Effector memory CD8-positive, alpha-beta T cell (primary cell): ENCODE data around the gene SERGEF.

ENCODE experiments used
- ATAC-seq: fragments of 150-1000 bp; cut with Tn5 transposase; replicated peaks from 2 replicates; pipeline ENCODE4 v1.10.0; 2021; ENCODE audit warnings: mild to moderate bottlenecking, moderate library complexity
- DNase-seq, 3 experiments: peaks; one replicate each; pipeline ENCODE4 v3.0.0; 2021
- H3K27ac Mint-ChIP-seq, 2 donors: one replicate each; pipeline ENCODE4 v1.8.0; 2022; ENCODE audit warnings: mild to moderate bottlenecking in 2 of 2, mixed read lengths in 2 of 2, moderate library complexity in 2 of 2
- H3K27me3 Mint-ChIP-seq, 2 donors: one replicate each; pipeline ENCODE4 v1.8.0; 2022; ENCODE audit warnings: mixed read lengths in 2 of 2
- H3K36me3 Mint-ChIP-seq: one replicate; pipeline ENCODE4 v1.8.0; 2022; ENCODE audit warnings: mild to moderate bottlenecking, moderate library complexity, mixed read lengths; ENCODE audit not compliant: insufficient read depth
- H3K4me1 Mint-ChIP-seq, 2 donors: one replicate each; pipeline ENCODE4 v1.8.0; 2022; ENCODE audit warnings: low read depth in 2 of 2, mixed read lengths in 2 of 2
- H3K4me3 Mint-ChIP-seq, 2 donors: one replicate each; pipeline ENCODE4 v1.8.0; 2022; ENCODE audit warnings: mild to moderate bottlenecking in 2 of 2, mixed read lengths in 2 of 2, moderate library complexity in 2 of 2
- H3K9me3 Mint-ChIP-seq, 2 donors: one replicate each; pipeline ENCODE4 v1.8.0; 2022; ENCODE audit warnings: mixed read lengths in 2 of 2
- total RNA-seq, 9 experiments: gene quantifications; one replicate each; lab custom pipeline; 2026; lab: John Stamatoyannopoulos, UW

The SERGEF gene
- total RNA-seq, result 8.0 to 34.6 (median 24.6) reads per million in 9 experiments

GRCh38 chr11:18012906-18013781, at the start of gene SERGEF:
Gene SERGEF (minus strand): TSS chr11:18013047. CDS start chr11:18013010, 37 bp downstream.
- no peaks in the 10 kb centered on the region for H3K27me3 Mint-ChIP-seq
- peaks cover 20% of the 10 kb centered on the region for H3K36me3 Mint-ChIP-seq
- H3K27ac Mint-ChIP-seq, result peak within 1 kb of the TSS; percentile 89 to 94
- ATAC-seq, result peak; percentile 85
- peak within 1 kb of the TSS; percentile 89 to 95 for H3K4me3 Mint-ChIP-seq
- peaks cover 18 to 26% of the 10 kb centered on the region in 2 donors for H3K4me1 Mint-ChIP-seq
- DNase-seq, result peak; percentile 85 to 91 (median 90)
- peaks cover 4 to 7% of the 10 kb centered on the region in 2 donors for H3K9me3 Mint-ChIP-seq

GRCh38 chr11:18061351-18061750, 48.5 kb upstream of the SERGEF start:
- Mint-ChIP-seq H3K4me3 (no peak overlapping the region), H3K9me3 (no peaks in the 10 kb centered on the region), H3K36me3 (peaks cover 4% of the 10 kb centered on the region), H3K27me3 (no peaks in the 10 kb centered on the region), H3K4me1 (no peaks in the 10 kb centered on the region), H3K27ac (no peak overlapping the region)
- ATAC-seq (no peak), DNase-seq (no peak)

- H3K4me1 Mint-ChIP-seq, result no peaks in the 10 kb centered on the region
These were observed 43.8 kb upstream of the SERGEF start for GRCh38 chr11:18056561-18057181.

GRCh38 chr11:18054511-18055103, 41.8 kb upstream of the SERGEF start:
- DNase-seq (no peak), ATAC-seq (no peak)
- no peaks in the 10 kb centered on the region for H3K27me3 Mint-ChIP-seq
- no peaks in the 10 kb centered on the region for H3K9me3 Mint-ChIP-seq
- H3K36me3 Mint-ChIP-seq, result peaks cover 2% of the 10 kb centered on the region
- H3K27ac Mint-ChIP-seq, result no peak overlapping the region
- H3K4me1 Mint-ChIP-seq, result no peaks in the 10 kb centered on the region
- no peak overlapping the region for H3K4me3 Mint-ChIP-seq

More at GRCh38 chr11:18056561-18057181, 43.8 kb upstream of the SERGEF start:
- no peaks in the 10 kb centered on the region for H3K9me3 Mint-ChIP-seq
- H3K27ac Mint-ChIP-seq, result no peak overlapping the region
- H3K4me3 Mint-ChIP-seq, result no peak overlapping the region
- H3K36me3 Mint-ChIP-seq, result no peaks in the 10 kb centered on the region
- DNase-seq (no peak), ATAC-seq (no peak)
- H3K27me3 Mint-ChIP-seq, result no peaks in the 10 kb centered on the region

GRCh38 chr11:18050848-18051247, 38.0 kb upstream of the SERGEF start:
- Mint-ChIP-seq H3K4me1 (no peaks in the 10 kb centered on the region), H3K4me3 (no peak overlapping the region), H3K27me3 (peaks cover 12 to 26% of the 10 kb centered on the region in 2 donors), H3K9me3 (no peaks in the 10 kb centered on the region), H3K36me3 (peaks cover 2% of the 10 kb centered on the region), H3K27ac (no peak overlapping the region)
- no peak for ATAC-seq
- DNase-seq, result no peak

GRCh38 chr11:18046116-18046777, 33.4 kb upstream of the SERGEF start, which contains the start of gene TPH1:
Gene TPH1 (minus strand): TSS chr11:18046269. CDS start chr11:18040762, 5,507 bp downstream.
- Mint-ChIP-seq H3K4me3 (no peak within 1 kb of the TSS), H3K27ac (no peak within 1 kb of the TSS), H3K36me3 (peaks cover 2% of the 10 kb centered on the region), H3K27me3 (peaks cover 33 to 55% of the 10 kb centered on the region in 2 donors), H3K9me3 (no peaks in the 10 kb centered on the region), H3K4me1 (no peaks in the 10 kb centered on the region)
- ATAC-seq, result no peak
- no peak for DNase-seq

GRCh38 chr11:18036456-18036855, 23.6 kb upstream of the SERGEF start:
- Mint-ChIP-seq H3K27ac (no peak overlapping the region), H3K4me3 (no peak overlapping the region), H3K27me3 (peaks cover 0 to 8% of the 10 kb centered on the region in 2 donors), H3K9me3 (no peaks in the 10 kb centered on the region), H3K4me1 (no peaks in the 10 kb centered on the region), H3K36me3 (no peaks in the 10 kb centered on the region)
- no peak for ATAC-seq
- DNase-seq, result no peak

- H3K9me3 Mint-ChIP-seq, result no peaks in the 10 kb centered on the region
- no peaks in the 10 kb centered on the region for H3K36me3 Mint-ChIP-seq
- H3K4me3 Mint-ChIP-seq, result no peak overlapping the region
- H3K27me3 Mint-ChIP-seq, result no peaks in the 10 kb centered on the region
- H3K27ac Mint-ChIP-seq, result no peak overlapping the region
- no peaks in the 10 kb centered on the region for H3K4me1 Mint-ChIP-seq
- no peak for ATAC-seq
- no peak for DNase-seq
These were observed 14.6 kb upstream of the SERGEF start for GRCh38 chr11:18027475-18027874.

- Mint-ChIP-seq H3K9me3 (no peaks in the 10 kb centered on the region), H3K27ac (no peak overlapping the region), H3K27me3 (no peaks in the 10 kb centered on the region), H3K4me3 (no peak overlapping the region), H3K4me1 (no peaks in the 10 kb centered on the region), H3K36me3 (peaks cover 3% of the 10 kb centered on the region)
- ATAC-seq (no peak), DNase-seq (no peak)
These were observed 9.6 kb upstream of the SERGEF start for GRCh38 chr11:18022419-18022818.

GRCh38 chr11:18019650-18020049, 6.8 kb upstream of the SERGEF start:
- Mint-ChIP-seq H3K27ac (no peak overlapping the region), H3K4me1 (peaks cover 0 to 4% of the 10 kb centered on the region in 2 donors), H3K9me3 (no peaks in the 10 kb centered on the region), H3K36me3 (peaks cover 7% of the 10 kb centered on the region), H3K27me3 (no peaks in the 10 kb centered on the region), H3K4me3 (no peak overlapping the region)
- no peak for DNase-seq
- no peak for ATAC-seq

GRCh38 chr11:18016789-18017188, 3.9 kb upstream of the SERGEF start:
- H3K36me3 Mint-ChIP-seq, result peaks cover 20% of the 10 kb centered on the region
- H3K27me3 Mint-ChIP-seq, result no peaks in the 10 kb centered on the region
- no peak for ATAC-seq
- H3K9me3 Mint-ChIP-seq, result peaks cover 2 to 5% of the 10 kb centered on the region in 2 donors
- peak overlapping the region in 1 of 2 donors; percentile 42 for H3K27ac Mint-ChIP-seq
- H3K4me3 Mint-ChIP-seq, result no peak overlapping the region
- no peak for DNase-seq
- peaks cover 15 to 22% of the 10 kb centered on the region in 2 donors for H3K4me1 Mint-ChIP-seq

- Mint-ChIP-seq H3K4me1 (peaks cover 18 to 26% of the 10 kb centered on the region in 2 donors), H3K27me3 (no peaks in the 10 kb centered on the region), H3K27ac (peak overlapping the region; percentile 46 to 89), H3K36me3 (peaks cover 22% of the 10 kb centered on the region), H3K9me3 (peaks cover 4 to 7% of the 10 kb centered on the region in 2 donors), H3K4me3 (peak overlapping the region in 1 of 2 donors; percentile 56)
- ATAC-seq (no peak), DNase-seq (no peak)
These were observed 2.0 kb upstream of the SERGEF start for GRCh38 chr11:18014876-18015275.
